ENCODE data around the gene HOXA6. TPM values are rescaled to one million over a fixed set of nuclear protein-coding genes. Genes with fewer than 3 reads are reported as not detected.

Gene HOXA6
- total RNA-seq, 1 donor from 2014 or later = 45.6 TPM

DNA sequence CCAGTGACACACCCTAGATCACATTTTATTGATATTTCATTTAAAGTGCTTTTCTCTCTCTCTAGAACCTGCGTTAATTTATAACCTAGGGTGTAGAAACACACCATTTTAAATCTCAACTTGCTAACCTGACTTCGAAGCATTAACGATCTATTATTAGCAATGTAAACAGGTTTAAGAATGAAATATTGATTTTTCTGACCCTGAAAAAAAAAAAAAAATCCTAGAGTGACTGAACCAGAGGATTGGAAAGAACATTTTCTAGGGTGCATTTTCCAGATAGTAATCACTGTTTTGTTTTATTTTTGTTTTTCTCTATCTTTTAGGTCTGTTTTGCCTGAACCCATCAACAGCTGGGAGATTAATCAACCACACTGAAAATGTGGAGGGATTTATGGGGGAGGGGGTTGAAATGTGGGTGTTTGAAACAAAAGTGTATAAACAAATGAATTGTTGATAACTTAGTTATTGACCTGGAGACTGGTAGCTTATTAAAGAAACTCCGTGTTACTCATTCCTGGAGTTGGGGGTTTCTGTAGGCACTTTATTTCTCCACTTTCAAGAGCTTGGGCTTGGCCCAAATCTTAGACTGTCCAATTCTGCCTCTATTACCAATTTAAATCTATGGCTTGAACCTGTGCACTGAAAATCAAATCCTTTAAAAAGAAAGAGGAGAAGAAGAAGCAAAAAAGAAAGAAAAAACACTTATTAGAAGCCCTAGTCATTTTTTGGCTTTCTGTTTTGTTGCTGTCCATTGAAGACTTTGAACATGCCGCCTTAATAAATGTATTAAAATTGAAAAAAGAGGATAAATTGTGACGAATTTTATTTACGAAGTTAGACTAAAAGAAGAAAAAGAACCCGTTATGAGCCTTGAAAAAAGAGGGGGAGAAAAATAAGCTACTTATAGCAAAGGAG is 47.9 kb downstream of the HOXA6 start:
- Mint-ChIP-seq H3K9me3 (no peaks in the 10 kb centered on the region), H3K27me3 (ENCODE audit: low read depth) (no peaks in the 10 kb centered on the region), H3K27ac (peak overlapping the region; percentile 100), H3K4me3 (peak overlapping the region; percentile 98), H3K36me3 (peaks cover 16% of the 10 kb centered on the region), H3K4me1 (peaks cover 65% of the 10 kb centered on the region)
- no peak for DNase-seq (ENCODE audit: low spot score in 2 of 2, unreplicated experiment in 2 of 2)
- TF ChIP-seq, protein P1, sequence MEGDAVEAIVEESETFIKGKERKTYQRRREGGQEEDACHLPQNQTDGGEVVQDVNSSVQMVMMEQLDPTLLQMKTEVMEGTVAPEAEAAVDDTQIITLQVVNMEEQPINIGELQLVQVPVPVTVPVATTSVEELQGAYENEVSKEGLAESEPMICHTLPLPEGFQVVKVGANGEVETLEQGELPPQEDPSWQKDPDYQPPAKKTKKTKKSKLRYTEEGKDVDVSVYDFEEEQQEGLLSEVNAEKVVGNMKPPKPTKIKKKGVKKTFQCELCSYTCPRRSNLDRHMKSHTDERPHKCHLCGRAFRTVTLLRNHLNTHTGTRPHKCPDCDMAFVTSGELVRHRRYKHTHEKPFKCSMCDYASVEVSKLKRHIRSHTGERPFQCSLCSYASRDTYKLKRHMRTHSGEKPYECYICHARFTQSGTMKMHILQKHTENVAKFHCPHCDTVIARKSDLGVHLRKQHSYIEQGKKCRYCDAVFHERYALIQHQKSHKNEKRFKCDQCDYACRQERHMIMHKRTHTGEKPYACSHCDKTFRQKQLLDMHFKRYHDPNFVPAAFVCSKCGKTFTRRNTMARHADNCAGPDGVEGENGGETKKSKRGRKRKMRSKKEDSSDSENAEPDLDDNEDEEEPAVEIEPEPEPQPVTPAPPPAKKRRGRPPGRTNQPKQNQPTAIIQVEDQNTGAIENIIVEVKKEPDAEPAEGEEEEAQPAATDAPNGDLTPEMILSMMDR (IDR thresholded peaks at IDR 0.05; ENCODE audit: unreplicated experiment) = no peak

- peak overlapping the region; percentile 100 for H3K27ac Mint-ChIP-seq
- H3K9me3 Mint-ChIP-seq = no peaks in the 10 kb centered on the region
- peak overlapping the region; percentile 98 for H3K4me3 Mint-ChIP-seq
- TF ChIP-seq, protein P1 (IDR thresholded peaks at IDR 0.05; ENCODE audit: unreplicated experiment) = no peak
- peaks cover 16% of the 10 kb centered on the region for H3K36me3 Mint-ChIP-seq
- DNase-seq (ENCODE audit: low spot score in 2 of 2, unreplicated experiment in 2 of 2) = peak in 1 of 2 experiments; percentile 74
- H3K27me3 Mint-ChIP-seq (ENCODE audit: low read depth) = no peaks in the 10 kb centered on the region
- peaks cover 65% of the 10 kb centered on the region for H3K4me1 Mint-ChIP-seq
Measured at GRCh38 chr7:27098578-27099451, 48.8 kb downstream of the HOXA6 start.

- peaks cover 16% of the 10 kb centered on the region for H3K36me3 Mint-ChIP-seq
- H3K4me1 Mint-ChIP-seq = peaks cover 65% of the 10 kb centered on the region
- no peaks in the 10 kb centered on the region for H3K9me3 Mint-ChIP-seq
- H3K27me3 Mint-ChIP-seq (ENCODE audit: low read depth) = no peaks in the 10 kb centered on the region
- H3K4me3 Mint-ChIP-seq = peak overlapping the region; percentile 98
- TF ChIP-seq, protein P1 (IDR thresholded peaks at IDR 0.05; ENCODE audit: unreplicated experiment) = no peak
- H3K27ac Mint-ChIP-seq = peak overlapping the region; percentile 100
- no peak for DNase-seq (ENCODE audit: low spot score in 2 of 2, unreplicated experiment in 2 of 2)
Measured at GRCh38 chr7:27097686-27098577, 49.6 kb downstream of the HOXA6 start.

- no peak for DNase-seq (ENCODE audit: low spot score in 2 of 2, unreplicated experiment in 2 of 2)
- no peaks in the 10 kb centered on the region for H3K27me3 Mint-ChIP-seq (ENCODE audit: low read depth)
- TF ChIP-seq, protein P1 (IDR thresholded peaks at IDR 0.05; ENCODE audit: unreplicated experiment) = no peak
- H3K9me3 Mint-ChIP-seq = no peaks in the 10 kb centered on the region
- peaks cover 16% of the 10 kb centered on the region for H3K36me3 Mint-ChIP-seq
- peak overlapping the region; percentile 100 for H3K27ac Mint-ChIP-seq
- H3K4me1 Mint-ChIP-seq = peaks cover 67% of the 10 kb centered on the region
- peak overlapping the region; percentile 98 for H3K4me3 Mint-ChIP-seq
Measured at GRCh38 chr7:27096768-27097514, 50.6 kb downstream of the HOXA6 start.
